Pulmonary artery endothelial cell (primary cell): Measurements from ENCODE around the gene AVP. TPM values are rescaled to one million over a fixed set of nuclear protein-coding genes. Genes with fewer than 3 reads are reported as not detected.
"Not testable (repeated sequence)": the region's sequence is repeated elsewhere in the genome, so short reads cannot be mapped to it uniquely, and the experiment has no call there.

ENCODE experiments used
- DNase-seq: peaks from one replicate; pipeline ENCODE4 v3.0.0-alpha.2; 2011; ENCODE audit warnings: low read depth, low spot score
- total RNA-seq: library from RNA; depleted of rRNA; stranded (reverse); fragments of >200 nt; gene quantifications from 2 replicates; pipeline ENCODE4 v1.2.3, GENCODE V29; 2014

Gene AVP
- total RNA-seq, 1 donor from 2014 or later: not detected

DNA sequence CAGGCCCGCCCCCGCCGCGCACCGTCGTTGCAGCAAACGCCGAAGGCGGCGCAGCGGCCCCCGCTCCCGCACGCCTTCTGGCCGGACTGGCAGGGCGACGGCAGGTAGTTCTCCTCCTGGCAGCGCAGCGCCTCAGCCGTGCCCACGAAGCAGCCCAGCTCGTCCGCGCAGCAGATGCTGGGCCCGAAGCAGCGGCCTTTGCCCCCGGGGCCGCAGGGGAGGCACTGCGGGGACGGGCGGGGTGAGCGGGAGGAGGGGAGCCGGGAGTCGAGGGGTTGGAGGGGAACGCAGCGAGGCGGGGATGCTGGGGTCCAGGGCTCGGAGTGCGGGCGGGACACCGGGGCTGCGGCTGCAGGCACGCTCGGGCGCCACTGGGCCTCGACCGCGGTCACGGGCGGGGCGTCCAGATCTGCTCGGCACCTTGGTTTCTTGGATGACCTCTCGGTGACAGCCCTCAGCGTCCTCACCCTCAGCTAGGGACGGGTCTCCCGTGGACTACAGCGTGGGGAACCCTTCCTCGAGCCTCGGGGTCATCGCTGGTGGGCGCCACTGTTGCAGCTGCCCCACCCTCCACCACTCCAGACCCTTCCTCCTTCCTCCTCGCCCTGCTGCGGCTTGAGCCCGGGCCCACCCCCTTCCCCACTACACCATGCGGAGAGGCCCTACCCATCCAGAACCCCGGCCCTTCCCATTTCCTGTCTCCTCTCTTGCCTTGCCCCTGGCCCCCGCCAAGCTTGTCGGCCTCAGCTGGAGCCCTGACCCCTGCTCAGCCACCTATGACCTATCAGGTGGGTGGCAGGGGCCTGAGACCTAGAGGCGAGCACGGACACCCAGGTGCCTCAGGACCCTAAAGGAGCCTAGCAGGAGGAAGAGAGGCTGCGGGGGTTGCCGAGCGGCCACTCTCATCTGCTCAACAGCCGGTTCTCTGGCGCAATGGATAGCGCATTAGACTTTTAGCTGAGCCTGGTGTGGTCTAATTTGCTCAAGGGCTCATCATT is 1.3 kb downstream of the AVP start:
- no peak for DNase-seq

DNA sequence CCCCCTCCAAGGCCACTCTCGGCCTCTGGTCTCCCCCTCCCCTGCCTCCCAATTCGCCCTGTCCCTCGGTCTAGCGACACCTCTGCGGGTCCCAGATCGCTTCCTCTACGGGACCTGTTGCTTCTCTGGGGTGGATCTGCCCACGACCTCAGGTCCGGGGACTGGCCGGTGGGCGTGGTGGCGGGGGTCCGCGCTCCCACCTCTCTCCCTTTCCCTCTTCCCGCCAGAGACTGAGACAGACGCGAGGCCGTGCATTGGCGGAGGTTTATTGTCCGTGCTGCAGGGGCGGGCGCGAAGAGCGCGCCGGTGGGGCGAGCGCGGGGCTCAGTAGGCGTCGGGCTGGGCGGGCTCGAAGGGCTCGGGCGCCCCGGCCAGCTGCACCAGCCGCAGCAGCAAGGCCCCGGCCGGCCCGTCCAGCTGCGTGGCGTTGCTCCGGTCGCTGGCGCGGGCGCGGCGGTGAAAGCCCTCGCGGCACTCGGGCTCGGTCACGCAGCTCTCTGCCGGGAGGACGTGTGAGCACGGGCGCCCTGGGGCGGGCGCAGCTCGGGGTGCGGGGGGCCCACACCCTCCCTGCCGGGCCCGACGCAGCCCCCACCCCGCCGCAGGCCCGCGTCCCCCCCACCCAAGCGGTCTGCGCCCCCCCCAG is 2.1 kb downstream of the AVP start:
- no peak for DNase-seq

DNA sequence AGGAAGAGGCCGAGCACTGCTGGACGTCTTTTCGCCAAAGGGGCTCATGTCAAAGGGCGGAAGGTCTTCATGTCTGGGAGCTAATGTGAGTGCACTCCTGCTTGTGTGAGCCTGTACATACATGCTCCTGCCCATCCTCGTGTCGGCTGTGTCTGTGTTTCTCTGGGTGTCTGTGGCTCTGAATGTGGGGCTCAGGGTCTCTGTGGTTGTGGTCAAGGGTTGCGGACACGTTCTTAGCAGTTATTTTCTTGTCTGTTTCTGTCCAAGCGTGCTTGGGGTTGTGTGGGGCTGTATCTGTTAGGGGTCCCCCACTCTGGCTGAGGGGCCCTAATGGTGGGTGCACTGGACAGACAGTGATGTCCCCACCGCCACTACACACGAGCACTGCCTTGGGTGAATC is 2.9 kb downstream of the AVP start:
- DNase-seq: no peak

DNA sequence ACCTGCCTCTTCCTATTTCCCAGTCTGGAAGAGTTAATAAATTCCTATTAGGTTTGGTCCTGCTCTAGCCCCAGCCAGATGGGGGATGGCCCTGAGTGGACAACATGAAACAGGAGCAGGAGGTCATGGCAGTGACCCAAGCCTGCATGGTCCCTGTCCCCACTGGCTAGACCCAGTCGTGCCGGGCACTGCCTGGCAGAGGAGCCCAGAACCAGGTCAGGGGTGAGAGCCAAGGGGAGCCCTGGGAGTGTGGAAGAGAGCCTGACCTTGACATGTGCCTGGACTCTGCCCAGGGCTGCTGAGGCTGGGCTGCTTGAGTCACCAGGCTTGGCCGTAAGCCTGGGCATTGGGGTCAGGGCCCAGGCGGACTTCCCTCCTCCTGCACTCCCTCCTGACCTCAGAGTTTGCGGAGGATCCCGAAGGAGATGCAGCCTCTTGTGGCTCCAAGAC is 3.6 kb downstream of the AVP start:
- DNase-seq: no peak

DNA sequence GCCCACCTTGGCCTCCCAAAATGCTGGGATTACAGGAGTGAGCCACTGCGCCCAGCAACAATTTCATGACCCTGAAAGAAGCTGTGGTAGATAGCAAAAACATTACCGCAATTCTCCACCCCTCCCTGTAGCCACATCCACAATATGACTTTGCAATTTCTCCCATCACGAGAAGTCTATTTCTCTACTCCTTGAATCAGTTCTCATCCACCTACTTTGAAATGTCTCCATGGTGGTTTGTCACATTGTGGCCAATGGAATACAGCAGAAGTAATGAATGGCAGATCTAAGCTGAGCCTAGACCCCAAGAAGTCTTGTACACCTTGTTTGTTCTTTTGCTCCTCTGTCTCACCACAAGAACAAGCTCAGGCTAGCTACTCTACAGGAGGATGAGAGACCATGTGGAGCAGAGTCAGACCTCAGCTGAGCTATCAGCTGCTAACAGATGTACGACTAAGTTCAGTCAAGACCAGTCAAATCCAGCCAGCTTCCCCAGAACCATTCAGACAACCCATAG is 6.8 kb downstream of the AVP start:
- DNase-seq: no peak

DNA sequence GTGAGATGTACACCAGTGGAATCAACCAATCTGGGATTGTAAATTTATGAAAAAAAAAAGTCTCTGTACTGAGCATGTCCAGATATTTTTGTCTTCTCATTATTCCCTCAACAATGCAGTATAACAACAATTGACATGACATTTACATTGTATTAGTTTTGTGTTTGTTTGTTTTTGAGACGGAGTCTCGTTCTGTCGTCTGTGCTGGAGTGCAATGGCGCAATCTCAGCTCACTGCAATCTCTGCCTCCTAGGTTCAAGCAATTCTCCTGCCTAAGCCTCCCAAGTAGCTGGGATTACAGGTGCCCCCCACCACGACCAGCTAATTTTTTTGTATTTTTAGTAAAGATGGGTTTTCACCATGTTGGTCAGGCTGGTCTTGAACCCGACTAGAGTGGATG is 9.2 kb downstream of the AVP start:
- not testable (repeated sequence) for DNase-seq

DNA sequence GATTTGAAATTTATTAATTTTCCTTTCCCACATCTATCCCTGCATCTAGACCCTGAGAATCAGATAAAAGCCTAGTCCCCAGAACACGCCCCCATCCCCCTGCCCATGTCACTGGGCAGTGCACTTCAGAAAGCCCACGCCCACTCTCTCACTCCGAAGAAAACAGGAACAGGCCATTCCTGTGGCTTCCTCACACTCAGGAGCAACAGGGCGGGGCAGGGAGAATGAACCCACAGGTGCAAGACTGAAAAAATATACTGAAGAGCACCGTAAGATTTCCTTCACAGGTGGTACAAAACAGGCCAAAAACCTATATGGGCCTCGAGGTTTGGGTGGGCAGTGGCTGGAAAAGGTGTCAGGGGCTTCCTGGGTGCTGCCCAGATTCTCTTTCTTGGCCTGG is 9.7 kb downstream of the AVP start:
- DNase-seq: no peak

DNA sequence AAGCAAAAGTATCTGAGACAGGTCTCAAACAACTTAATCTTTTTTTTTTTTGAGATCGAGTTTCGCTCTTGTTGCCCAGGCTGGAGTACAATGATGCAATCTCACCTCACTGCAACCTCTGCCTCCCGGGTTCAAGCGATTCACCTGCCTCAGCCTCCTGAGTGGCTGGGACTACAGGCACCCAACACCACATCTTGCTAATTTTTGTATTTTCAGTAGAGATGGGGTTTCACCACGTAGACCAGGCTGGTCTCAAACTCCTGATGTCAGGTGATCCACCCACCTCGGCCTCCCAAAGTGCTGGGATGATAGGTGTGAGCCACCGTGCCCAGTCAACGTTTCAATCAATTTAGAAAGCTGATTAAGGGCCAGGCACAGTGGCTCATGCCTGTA is 11.3 kb downstream of the AVP start:
- not testable (repeated sequence) for DNase-seq

DNA sequence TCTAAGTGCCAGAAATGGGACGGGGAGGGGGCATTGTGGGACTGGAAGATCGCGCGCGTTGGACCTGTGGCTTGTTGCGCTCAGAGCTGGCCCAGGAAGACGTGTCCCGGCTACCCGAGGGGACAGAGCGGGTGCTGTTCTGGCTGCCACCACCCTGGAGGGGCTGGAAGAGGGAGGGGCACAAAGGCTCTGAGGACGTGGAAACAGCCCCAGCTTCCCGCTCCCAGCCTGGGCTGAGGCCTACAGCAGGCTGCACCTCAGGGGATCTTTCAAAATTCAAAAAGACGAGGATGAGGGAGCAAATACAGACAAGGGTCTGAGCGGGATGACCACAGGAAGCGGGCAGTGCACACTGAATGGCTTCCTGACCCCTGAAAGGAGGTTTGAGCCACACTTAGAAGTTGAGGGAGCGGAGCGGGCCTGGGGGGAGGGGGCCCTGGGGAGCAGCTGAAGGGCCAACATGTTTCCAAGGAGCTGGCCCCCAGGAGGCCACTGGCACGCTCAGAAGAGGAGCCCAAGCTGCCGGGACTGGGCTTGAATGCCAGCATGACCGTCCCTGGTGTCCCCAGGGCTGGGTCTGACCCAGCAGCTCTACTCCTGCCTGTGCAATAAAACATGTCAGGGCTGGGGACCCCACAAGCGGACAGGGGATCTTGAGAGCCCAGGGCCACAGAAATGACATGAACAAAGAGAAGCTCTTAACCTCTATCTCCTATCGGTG is 11.8 kb downstream of the AVP start:
- no peak for DNase-seq

DNA sequence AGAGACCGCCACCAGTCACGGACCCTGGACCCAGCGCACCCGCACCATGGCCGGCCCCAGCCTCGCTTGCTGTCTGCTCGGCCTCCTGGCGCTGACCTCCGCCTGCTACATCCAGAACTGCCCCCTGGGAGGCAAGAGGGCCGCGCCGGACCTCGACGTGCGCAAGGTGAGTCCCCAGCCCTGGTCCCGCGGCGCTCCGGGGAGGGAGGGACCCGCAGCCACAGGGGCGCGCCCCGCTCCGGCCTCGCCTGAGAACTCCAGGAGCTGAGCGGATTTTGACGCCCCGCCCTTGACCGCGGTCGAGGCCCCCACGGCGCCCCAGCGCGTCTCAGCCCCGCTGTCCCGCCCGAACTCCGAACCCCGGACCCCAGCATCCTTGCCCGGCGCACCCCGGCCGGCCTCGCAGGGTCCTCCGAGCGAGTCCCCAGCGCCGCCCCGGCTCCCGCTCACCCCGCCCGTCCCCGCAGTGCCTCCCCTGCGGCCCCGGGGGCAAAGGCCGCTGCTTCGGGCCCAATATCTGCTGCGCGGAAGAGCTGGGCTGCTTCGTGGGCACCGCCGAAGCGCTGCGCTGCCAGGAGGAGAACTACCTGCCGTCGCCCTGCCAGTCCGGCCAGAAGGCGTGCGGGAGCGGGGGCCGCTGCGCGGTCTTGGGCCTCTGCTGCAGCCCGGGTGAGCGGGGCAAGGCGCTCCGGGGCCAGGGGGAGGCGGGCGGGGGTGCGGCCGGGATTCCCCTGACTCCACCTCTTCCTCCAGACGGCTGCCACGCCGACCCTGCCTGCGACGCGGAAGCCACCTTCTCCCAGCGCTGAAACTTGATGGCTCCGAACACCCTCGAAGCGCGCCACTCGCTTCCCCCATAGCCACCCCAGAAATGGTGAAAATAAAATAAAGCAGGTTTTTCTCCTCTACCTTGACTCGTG is 12.7 kb downstream of the AVP start, which contains the start of gene OXT:
TSS of gene OXT (plus strand) at position 11 of the 920 bp plus-strand sequence. CDS start at position 47, 36 bp downstream.
- no peak for DNase-seq

DNA sequence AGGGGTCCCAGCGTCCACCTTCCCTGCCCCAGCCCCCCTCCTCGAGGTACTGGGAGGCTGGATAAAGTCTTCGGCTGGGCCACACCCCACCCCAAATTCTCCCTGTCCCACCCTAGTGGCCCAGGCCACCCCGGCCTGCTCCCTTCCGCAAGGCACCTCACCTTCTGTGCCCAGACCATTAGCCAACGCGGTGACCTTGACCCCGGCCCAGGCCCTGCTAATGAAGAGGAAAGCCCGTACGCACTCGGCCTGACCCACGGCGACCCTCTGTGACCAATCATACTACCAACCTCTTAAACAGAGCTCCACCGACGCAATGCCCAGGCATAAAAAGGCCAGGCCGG is 13.3 kb downstream of the AVP start:
- DNase-seq: no peak

DNA sequence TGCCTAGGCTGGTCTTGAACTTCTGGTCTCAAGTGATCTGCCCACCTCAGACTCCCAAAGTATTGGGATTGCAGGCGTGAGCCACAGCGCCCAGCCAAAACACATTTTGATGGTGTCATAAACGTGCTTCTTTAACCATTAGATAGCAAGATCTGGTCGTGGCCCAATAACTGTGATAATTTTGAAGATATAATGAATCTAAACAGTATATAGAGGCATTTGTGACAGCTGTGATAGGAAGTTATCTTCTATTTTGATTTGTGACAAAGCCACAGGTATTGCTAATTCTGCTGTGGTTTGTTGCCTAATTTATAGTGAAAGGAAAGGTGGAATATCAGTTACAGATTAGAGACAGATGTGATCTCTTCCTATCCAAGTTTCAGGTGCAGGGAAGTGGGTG is 13.8 kb downstream of the AVP start:
- no peak for DNase-seq

DNA sequence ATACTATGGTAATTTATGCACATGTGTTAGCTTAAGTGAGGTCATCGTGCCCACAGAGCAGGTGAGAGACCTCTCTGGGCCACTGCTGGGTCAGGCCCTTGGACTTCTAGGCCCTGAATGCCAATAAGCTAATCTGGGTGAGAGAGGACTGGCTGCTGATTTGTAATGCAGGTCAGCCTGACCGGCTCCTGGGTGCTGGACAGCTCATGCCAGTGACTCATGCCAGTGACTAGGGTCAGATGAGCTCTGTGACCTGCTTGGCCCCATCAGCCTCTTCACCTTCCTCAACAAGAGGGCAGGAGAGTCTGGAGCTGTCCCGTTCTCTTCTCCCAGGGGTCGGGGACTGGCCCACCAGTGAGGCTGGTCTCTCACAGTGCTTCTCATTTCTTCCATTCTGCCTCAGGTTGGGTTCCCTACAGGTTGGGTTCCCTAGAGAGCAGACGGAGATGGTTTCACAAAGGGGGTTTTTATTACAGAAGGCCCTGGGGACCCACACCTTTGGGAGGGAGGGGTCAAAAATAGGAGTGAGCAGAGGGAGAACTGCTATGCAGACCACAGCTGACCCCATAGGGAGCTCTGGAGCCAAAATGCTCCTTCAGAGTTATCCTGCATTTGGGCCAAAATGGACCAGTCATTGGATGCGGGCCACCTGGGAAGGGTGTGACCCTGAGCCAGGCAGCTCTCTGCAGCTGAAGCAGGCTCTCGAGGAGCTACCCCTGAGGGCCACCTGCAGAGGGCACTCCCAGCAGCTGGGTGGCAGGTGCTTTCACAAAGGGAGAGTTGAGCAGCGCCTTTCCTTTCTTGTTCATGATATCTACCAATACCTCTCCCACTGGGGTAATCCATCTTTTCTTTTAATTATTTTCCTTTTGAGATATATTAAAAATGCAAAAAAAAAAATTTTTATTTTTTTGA is 15.3 kb downstream of the AVP start:
- DNase-seq: no peak

DNA sequence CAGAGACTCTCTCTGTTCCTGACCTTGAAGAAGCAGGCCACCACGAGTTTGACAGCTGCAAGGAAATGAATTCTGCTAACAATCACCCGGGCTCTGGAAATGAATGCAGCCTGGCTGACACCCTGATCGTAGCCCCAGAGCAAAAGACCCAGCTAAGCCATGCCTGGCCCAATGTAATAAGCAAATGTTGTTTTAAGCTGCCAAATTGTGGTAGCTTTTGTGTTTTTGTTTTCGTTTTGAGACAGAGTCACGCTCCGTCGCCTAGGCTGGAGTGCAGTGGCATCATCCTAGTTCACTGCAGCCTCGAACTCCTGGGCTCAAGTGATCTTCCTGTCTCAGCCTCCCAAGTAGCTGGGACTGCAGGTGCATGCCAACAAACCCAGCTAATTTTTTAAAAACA is 16.4 kb downstream of the AVP start:
- no peak for DNase-seq

DNA sequence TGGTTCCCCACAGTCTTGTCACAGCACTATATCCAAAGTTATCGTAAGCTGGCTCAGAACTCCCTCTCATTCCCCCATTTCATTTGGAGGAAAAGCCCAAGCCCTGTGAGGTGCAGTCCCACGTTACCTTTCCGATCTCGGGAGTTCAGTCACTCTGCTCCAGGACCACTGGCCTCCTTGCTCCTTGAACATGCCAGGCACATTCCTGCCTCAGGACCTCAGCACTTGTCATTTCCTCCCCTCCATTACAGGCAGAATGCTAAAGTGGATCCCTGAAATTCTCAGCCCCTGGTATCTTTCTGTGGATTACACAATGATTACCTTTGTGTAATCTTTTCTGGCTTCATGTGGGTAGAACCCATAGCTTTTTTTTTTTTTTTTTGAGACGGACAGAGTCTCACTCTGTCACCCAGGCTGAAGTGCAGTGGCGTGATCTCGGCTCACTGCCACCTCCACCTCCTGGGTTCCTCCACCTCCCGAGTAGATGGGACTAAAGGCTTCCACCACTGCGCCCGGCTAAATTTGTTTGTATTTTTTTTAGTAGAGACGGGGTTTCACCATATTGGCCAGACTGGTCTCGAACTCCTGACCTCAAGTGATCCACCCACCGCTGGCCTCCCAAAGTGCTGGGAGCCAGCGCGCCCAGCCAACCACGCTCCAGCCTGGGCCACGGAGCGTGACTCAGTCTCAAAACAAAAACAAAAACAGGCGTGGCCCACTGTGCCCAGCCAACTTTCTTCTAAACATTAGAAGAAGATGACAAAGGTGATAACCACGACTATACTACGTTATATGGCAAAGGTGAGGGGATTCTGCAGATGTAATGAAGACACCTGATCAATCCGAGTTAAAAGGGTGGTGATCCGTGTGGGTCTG is 17.1 kb downstream of the AVP start:
- DNase-seq: no peak

DNA sequence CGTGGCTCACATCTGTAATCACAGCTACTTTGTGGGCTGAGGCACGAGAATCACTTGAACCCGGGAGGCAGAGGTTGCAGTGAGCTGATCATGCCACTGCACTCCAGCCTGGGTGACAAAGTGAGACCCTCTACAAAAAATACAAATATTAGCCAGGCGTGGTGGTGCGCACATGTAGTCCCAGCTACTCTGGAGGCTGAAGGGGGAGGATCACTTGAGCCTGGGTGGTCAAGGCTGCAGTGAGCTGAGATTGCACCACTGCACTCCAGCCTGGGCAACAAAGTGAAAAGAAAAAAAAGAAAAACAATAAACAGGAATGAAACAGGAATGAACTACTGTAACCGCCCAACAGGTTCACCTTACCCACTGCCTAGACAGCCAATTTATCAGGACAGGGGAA is 20.4 kb downstream of the AVP start:
- DNase-seq: not testable (repeated sequence)

DNA sequence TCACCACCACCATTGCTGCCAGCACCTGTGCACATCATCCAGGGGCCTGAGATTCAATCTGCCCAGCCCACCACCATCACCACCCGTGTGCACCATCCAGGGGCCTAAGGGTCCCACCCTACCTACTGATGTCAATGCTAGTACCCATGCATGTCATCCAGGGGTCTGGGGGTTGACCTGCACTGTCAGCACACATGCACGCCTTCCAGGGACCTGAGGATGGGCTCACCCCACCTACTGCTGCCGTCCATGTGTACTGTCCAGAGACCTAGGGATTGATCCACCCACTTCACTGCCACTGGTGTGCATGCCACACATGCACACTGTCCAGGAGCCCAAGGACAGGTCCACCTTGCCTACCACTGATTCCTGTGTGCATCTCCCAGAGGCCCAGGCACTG is 25.0 kb downstream of the AVP start:
- no peak for DNase-seq

DNA sequence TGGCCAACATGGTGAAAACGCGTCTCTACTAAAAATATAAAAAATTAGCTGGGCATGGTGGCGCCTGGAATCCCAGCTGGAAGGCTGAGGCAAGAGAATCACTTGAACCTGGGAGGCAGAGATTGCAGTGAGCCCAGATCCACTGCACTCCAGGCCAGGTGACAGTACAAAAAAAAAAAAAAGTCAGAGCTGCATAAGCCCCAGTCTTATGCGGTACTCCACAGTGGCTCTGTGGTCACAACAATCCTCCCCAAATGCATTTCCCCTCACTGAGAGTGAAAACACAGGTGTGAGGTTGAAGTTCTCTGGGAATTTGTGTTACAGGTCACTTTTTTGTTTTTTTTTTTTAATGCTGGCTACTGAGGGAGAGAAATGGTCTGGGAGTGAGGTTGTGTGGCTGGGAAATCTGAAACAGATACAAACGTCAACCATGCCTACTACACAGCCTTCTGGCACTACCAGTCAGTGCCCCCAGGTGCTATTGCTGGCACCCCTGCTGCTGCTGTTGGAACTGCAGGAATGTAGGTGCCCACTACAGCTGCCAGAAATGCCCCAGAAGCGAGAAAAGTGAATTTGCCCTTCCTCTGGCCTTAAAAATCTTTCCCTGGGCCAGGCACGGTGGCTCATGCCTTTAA is 33.0 kb downstream of the AVP start:
- DNase-seq: no peak
